Mesodermal cell (in vitro differentiated cells): ENCODE data around the gene DROSHA.

ENCODE experiments used
- H3K27ac ChIP-seq: 2 replicates; pipeline ENCODE4 v1.7.0; 2013; ENCODE audit warnings: mild to moderate bottlenecking, low read depth, low read length, moderate library complexity; ENCODE audit not compliant: severe bottlenecking
- H3K36me3 ChIP-seq: 2 replicates; pipeline ENCODE4 v1.7.1; 2013; ENCODE audit warnings: mild to moderate bottlenecking, low read length, moderate library complexity; ENCODE audit not compliant: control insufficient read depth, insufficient read depth
- H3K4me1 ChIP-seq: one replicate; pipeline ENCODE4 v1.7.1; 2013; ENCODE audit warnings: mild to moderate bottlenecking, low read length; ENCODE audit not compliant: insufficient read depth, control insufficient read depth, poor library complexity, severe bottlenecking
- H3K4me3 ChIP-seq: 2 replicates; pipeline ENCODE4 v1.7.0; 2013; ENCODE audit warnings: low read length, control low read depth, mild to moderate bottlenecking; ENCODE audit not compliant: insufficient read depth, poor library complexity, severe bottlenecking; ENCODE audit errors: extremely low read depth
- H3K9me3 ChIP-seq: 2 replicates; pipeline ENCODE4 v1.7.1; 2013; ENCODE audit warnings: mild to moderate bottlenecking, low read length, moderate library complexity; ENCODE audit not compliant: control insufficient read depth
- WGBS, 2 experiments: methylation state at CpG; one replicate each; pipeline ENCODE4 v1.1.5; 2013; ENCODE audit warnings: missing lambda C conversion rate in 2 of 2; ENCODE audit not compliant: insufficient coverage in 2 of 2; 5-methylcytosine and 5-hydroxymethylcytosine counted together

Gene DROSHA

DNA sequence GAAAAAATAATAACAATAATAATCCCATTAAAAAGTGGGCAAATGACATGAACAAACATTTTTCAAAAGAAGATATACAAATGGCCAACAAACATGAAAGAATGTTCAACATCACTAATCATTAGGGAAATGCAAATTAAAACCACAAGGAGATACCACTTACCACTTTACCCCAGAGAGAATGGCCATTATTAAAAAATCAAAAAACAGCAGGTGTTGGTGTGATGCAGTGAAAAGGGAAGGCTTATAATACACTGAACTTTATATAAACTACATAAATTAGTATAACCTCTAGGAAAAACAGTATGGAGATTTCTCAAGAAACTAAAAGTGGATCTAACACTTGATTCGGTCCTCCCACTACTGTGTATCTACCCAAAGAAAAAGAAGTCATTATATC is 81.9 kb downstream of the DROSHA start:
- WGBS, 2 experiments, result 100% methylated on average over 1 of the region's 1 CpG; no CpG with 5 or more reads in 1 of the 2 experiments

GRCh38 chr5:31449174-31449573 is 82.7 kb downstream of the DROSHA start:
- H3K4me1 ChIP-seq, result no peaks in the 10 kb centered on the region
- H3K36me3 ChIP-seq, result peaks cover 49% of the 10 kb centered on the region
- 93 to 95% methylated on average over 5 to 6 of the region's 7 CpGs for WGBS, 2 experiments
- no peak overlapping the region for H3K4me3 ChIP-seq
- no peak overlapping the region for H3K27ac ChIP-seq
- no peaks in the 10 kb centered on the region for H3K9me3 ChIP-seq

More for the DNA sequence above, 81.9 kb downstream of the DROSHA start:
- Histone ChIP-seq H3K4me1 (no peaks in the 10 kb centered on the region), H3K36me3 (peaks cover 49% of the 10 kb centered on the region), H3K9me3 (no peaks in the 10 kb centered on the region), H3K27ac (no peak overlapping the region), H3K4me3 (no peak overlapping the region)

GRCh38 chr5:31445041-31445600 is 86.8 kb downstream of the DROSHA start:
- WGBS, 2 experiments, result 93 to 94% methylated on average over 2 to 4 of the region's 4 CpGs
- Histone ChIP-seq H3K4me3 (no peak overlapping the region), H3K36me3 (peaks cover 41% of the 10 kb centered on the region), H3K4me1 (no peaks in the 10 kb centered on the region), H3K27ac (no peak overlapping the region), H3K9me3 (no peaks in the 10 kb centered on the region)

DNA sequence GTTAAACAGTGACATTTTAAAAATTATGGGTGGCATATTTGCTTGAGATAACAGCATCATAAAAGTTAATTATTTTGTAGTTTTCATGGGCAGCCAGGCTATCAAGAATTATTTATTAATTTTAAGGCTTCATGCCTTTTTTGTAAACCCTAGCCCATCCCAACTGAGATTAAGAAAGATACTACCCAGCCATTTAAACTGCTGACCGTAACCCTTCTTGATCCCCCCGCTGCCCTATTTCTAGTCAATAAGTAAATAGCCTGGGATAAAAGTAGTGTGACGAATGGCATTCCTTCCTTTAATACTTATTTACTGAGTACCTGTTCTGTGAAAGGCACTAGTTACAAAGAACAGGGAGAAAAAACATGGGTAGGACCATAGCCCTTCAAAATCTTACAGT is 88.3 kb downstream of the DROSHA start:
- Histone ChIP-seq H3K36me3 (peaks cover 33% of the 10 kb centered on the region), H3K4me1 (no peaks in the 10 kb centered on the region), H3K27ac (no peak overlapping the region), H3K4me3 (no peak overlapping the region), H3K9me3 (no peaks in the 10 kb centered on the region)
- no CpG with 5 or more reads among the region's 3 CpGs for WGBS, 2 experiments

DNA sequence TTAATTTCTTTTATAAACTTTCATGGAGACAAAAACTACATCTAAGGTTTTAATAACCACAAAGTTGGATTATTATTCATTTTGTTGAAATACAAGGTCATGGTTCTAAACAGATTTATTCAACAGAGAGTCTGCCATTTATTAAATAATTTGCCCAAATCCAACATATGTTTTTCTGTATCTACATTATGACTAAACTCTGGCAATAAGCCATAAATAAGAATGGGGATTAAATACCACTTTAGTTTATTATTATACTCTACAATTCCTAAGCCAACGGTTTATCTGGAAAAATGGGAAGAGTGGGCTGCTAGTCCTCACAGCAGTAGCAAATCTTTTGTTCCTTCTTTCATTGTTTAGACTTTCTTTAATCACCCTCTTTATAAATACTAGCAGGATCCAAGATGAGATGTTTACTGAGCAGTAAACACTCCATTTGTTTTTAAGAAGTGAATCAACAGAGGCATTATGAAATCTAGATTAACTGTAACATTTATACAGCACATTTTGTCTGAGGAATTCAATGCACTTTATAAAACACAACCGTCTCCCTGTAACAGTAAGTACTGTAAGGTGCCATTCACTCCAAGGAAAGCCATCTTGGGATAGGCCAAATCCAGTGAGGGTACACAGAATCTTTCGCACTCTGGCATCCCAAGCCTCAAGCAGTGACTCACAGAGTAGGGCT is 89.7 kb downstream of the DROSHA start:
- Histone ChIP-seq H3K4me1 (no peaks in the 10 kb centered on the region), H3K27ac (no peak overlapping the region), H3K4me3 (no peak overlapping the region), H3K36me3 (peaks cover 32% of the 10 kb centered on the region), H3K9me3 (no peaks in the 10 kb centered on the region)
- 100% methylated on average over 1 of the region's 3 CpGs for WGBS, 2 experiments

DNA sequence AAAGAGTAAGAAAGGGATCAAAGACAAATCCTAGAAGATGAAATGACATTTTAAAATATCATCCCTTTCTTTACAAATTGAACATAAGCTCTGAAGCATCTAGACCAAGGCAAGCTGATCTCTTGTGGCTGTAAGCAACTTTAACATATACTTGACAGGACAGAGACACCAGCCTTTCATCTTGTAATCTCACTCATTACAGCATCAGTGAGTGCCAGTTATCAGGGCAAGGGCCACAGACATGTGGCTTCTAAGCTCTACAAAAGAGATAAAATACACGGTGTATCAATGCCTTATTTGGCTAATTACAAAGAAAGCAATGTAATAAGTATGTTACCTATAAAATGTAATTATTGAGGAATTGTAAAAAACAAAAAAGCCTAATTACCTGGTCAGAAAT is 95.0 kb downstream of the DROSHA start:
- no CpG with 5 or more reads among the region's 1 CpG for WGBS, 2 experiments
- Histone ChIP-seq H3K4me1 (no peaks in the 10 kb centered on the region), H3K36me3 (peaks cover 47% of the 10 kb centered on the region), H3K9me3 (no peaks in the 10 kb centered on the region), H3K27ac (no peak overlapping the region), H3K4me3 (no peak overlapping the region)

GRCh38 chr5:31435730-31436129 is 96.2 kb downstream of the DROSHA start:
- H3K27ac ChIP-seq, result no peak overlapping the region
- H3K36me3 ChIP-seq, result peaks cover 55% of the 10 kb centered on the region
- no peak overlapping the region for H3K4me3 ChIP-seq
- WGBS, 2 experiments, result 94 to 100% methylated on average over 2 to 3 of the region's 4 CpGs
- no peaks in the 10 kb centered on the region for H3K9me3 ChIP-seq
- H3K4me1 ChIP-seq, result no peaks in the 10 kb centered on the region

- peaks cover 63% of the 10 kb centered on the region for H3K36me3 ChIP-seq
- no peak overlapping the region for H3K27ac ChIP-seq
- WGBS, 2 experiments, result no CpG with 5 or more reads among the region's 2 CpGs
- H3K4me3 ChIP-seq, result no peak overlapping the region
- H3K9me3 ChIP-seq, result no peaks in the 10 kb centered on the region
- H3K4me1 ChIP-seq, result no peaks in the 10 kb centered on the region
These were observed 97.0 kb downstream of the DROSHA start for GRCh38 chr5:31434898-31435297.

DNA sequence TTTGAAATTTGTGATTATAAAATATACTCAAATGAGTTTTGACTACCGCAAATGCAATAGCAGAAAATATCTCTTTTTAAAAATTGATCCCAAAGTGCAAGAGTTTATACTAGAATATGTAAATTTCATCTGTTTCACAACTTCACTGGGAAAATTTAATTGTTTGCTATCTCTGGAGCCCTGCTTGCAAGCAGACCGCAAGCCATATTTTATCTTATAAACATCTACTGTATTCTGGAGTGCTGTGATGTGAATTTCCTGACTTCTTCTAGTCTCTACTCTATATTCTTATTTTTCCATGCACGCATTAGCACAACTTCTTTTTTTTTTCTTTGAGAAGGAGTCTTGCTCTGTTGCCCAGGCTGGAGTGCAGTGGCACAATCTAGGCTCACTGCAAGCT is 98.7 kb downstream of the DROSHA start:
- no peak overlapping the region for H3K27ac ChIP-seq
- H3K9me3 ChIP-seq, result no peaks in the 10 kb centered on the region
- H3K36me3 ChIP-seq, result peaks cover 58% of the 10 kb centered on the region
- H3K4me1 ChIP-seq, result no peaks in the 10 kb centered on the region
- WGBS, 2 experiments, result 89% methylated on average over 1 of the region's 3 CpGs; no CpG with 5 or more reads in 1 of the 2 experiments
- H3K4me3 ChIP-seq, result no peak overlapping the region

GRCh38 chr5:31427724-31428309 is 104.1 kb downstream of the DROSHA start:
- Histone ChIP-seq H3K36me3 (peaks cover 32% of the 10 kb centered on the region), H3K9me3 (no peaks in the 10 kb centered on the region), H3K4me1 (no peaks in the 10 kb centered on the region), H3K4me3 (no peak overlapping the region), H3K27ac (peak overlapping the region; percentile 57)
- no CpG with 5 or more reads among the region's 1 CpG for WGBS, 2 experiments
